CD4-positive, alpha-beta T cell treated with Interleukin-21 for 1 hour (primary cell): Measurements from ENCODE around the gene IWS1.
"Not testable (repeated sequence)": the region's sequence is repeated elsewhere in the genome, so short reads cannot be mapped to it uniquely, and the experiment has no call there.

Experiments used
- DNase-seq: peaks from one replicate; pipeline ENCODE4 v3.0.0-alpha.2; 2020

The IWS1 gene

DNA sequence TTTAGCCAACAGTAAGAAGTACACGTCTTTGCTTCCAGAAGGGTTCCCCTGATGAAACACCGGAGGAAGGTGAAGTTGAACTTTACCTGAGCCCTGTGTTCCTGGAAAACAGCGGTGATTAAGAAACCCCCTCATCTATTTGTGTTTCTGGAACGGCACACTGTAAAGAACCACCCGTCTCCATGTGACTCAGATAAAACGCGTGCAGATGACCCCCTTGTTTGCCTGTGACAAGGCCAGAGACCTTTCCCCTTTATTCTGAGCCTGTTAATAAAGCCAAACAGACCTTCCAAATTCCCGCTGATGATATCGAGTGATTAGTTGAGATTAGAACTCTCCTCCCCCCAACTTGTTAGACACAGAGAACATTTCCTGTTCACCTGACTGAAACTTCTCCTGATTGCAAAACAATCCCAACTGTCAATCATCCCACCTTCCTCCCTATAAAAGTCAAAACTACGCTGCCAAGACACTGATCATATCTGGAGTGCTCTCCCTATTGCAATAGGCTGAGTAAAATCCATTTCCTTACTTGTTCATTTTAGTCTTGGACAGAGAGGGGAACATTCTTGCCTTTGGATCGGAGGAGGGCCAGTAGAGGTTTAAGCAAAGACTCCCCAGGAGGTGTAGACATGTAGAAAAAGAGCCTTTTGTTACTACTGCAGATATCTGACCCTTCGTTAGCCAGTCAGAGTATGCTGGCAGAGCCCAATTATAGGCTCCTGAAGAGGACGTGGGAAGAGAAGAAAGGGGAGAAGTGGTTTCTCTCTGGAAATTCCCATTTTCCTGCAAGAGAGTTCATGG is 914 bp upstream of the IWS1 start:
- DNase-seq = no peak

GRCh38 chr2:127525691-127526131 is 578 bp downstream of the IWS1 start:
- DNase-seq = peak; percentile 20

DNA sequence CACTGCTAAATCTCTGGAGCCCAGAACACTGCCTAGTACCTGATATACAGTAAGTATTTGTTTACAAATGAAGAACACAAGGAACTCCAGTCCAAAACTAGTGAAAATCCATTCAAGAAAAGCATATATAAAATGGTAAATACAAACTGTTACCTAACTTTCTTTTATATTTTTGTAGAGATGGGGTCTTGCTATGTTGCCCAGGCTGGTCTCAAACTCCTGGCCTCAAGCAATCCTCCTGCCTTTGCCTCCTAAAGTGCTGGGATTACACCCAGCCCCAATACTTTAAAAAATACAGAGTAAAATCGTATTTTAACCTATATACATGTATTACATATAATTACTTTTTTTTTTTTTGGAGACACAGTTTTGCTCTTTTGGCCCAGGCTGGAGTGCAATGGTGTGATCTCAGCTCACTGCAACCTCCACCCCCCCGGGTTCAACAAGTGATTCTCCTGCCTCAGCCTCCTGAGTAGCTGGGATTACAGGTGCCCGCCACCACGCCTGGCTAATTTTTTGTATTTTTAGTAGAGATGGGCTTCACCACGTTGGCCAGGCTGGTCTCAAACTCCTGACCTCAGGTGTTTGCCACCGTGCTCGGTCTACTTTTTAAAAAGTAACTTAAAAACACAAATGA is 2.0 kb downstream of the IWS1 start:
- DNase-seq = not testable (repeated sequence)

GRCh38 chr2:127523269-127523939 is 2.9 kb downstream of the IWS1 start:
- DNase-seq = peak; percentile 4

- DNase-seq = no peak
Measured at GRCh38 chr2:127520424-127520823, 5.9 kb downstream of the IWS1 start.

DNA sequence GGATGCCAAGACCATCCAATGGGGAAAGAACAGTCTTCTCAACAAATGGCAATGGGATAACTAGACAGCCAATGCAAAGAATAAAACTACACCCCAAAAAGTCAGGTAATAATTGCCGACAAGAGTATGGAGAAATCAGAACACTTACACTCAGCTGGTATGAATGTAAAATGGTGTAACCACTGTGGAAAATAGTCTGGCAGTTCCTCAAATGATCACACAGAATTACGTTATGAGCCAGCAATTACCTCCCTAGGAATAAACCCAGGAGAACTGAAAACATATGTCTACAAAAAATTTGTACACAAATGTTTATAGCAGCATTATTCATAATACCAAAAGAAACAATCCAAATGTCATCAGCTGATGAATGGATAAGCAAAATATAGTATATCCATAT is 8.8 kb downstream of the IWS1 start:
- DNase-seq = no peak

DNA sequence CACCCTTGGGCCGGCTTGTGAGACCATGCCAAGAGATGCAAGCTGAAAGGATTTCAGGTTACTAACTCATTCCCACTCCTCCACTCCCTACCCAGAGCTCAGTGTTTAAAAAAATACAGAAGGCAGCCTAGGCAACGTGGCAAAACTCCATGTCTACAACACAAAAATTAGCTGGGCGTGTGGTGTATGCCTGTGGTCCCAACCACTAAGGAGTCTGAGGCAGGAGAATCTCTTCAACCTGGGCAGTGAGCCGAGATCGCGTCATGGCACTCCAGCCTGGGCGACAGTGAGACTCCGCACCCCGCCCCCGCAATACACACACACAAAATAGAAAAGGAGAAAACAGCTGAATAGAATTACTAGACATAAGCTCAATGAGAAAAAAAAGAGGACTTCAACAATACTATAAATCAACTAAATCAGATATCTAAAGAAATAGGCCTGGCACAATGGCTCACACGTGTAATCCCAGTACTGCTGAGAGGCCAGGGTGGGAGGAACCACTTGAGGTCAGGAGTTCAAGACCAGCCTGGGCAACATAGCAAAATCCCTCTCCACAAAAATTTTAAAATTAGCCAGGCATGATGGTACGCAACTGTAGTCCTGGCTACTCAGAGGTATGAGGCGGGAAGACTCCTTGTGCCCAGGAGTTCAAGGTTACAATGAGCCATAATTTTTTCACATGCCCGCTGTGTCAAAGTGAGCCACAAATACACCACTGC is 10.1 kb downstream of the IWS1 start:
- no peak for DNase-seq

DNA sequence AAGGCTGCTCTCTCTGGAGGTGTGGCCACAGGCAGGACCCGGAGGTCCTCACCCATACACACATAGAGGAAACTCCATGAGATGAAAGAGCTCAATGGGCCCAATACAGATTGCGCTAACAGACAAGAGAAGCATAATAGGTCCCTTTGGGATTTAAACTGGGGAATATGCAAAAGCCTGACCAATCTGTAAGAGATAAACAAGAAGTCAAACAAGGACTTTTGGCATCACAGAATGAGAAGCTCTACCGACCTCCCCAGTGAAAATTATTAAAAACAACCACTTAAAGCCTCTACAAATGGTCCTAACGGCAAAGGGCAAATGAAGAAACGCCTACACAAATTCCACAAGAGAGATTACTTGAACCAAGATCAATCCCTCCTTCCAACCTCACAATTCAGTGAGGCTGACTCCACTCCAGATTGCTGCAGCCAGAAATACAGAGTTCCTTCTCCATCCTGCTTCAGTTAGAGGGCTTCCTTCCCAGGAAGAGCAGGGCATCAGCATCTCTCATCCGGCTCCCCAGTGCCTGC is 10.8 kb downstream of the IWS1 start:
- no peak for DNase-seq

DNA sequence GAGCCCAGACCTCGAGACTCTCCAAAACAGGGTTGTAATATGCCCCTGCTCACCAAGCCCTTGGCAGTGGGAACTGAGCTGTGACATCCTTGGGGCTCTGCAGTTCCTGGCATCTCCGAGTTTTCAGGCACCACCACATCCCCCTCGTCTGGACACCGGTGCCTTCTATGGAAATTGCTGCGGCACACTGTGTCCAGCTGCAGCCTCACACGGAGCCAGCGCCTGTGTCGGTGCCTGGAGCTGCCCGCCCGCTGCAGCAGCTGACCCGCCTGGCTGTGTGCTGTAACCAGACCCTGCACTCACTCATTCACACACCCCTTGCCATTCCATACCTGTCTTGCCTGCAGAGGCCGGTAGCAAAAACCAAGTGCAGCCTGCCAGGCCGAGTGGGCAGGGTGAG is 11.8 kb downstream of the IWS1 start:
- DNase-seq = no peak

DNA sequence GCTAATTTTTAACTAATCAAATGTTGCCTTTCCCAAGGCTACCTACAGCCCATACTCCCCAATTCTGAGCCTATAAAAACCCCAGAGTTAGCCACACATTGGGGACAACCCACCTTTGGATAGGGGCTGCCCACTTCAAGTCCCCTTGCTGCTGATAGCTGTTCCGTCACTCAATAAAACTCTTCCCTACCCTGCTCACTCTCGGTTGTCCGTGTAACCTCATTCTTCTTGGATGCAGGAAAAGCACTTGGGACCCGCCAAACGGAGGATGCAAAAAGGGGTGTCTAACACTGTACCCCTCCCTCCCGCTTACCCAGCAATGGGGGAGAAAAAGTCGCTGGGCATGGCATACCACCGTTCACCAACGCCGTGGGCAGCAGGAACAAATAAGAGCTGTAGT is 12.2 kb downstream of the IWS1 start:
- DNase-seq = no peak

DNA sequence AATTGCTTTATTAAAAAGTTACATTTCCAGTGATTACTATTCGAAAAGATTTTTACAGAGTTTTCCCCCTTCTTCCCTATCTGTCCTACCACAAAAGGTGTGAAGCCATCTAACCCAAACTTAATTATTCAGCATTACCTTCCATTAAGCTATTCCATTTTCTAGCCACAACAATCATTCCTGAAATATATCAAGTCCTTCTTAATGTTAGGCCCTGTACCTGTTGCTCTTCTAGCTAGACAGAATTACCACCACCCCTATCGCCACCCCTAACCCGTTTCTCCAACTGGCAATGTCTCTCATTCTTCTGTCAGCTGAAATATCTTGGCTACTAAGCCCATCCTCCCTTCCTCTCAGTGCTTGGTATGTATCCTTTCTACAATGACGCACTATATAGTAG is 13.9 kb downstream of the IWS1 start:
- no peak for DNase-seq

DNA sequence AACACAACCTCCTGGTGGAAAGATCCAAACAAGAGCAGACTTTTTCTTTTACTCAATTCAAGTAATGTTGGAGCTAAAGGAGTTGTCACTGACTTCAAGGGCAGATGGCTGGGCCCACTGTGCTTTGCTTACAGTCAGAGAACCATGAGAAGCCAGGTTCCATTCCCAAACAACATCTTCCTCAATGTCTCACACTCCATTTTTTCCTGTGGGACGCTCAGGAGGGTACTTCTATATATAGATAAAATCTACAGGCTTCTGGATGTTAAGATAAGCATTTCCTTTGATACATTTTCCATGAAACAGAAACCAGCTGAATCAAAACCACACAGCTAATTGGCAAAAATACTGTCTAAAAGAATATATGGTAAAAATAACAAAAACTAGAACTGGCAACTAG is 14.4 kb downstream of the IWS1 start:
- DNase-seq = no peak

DNA sequence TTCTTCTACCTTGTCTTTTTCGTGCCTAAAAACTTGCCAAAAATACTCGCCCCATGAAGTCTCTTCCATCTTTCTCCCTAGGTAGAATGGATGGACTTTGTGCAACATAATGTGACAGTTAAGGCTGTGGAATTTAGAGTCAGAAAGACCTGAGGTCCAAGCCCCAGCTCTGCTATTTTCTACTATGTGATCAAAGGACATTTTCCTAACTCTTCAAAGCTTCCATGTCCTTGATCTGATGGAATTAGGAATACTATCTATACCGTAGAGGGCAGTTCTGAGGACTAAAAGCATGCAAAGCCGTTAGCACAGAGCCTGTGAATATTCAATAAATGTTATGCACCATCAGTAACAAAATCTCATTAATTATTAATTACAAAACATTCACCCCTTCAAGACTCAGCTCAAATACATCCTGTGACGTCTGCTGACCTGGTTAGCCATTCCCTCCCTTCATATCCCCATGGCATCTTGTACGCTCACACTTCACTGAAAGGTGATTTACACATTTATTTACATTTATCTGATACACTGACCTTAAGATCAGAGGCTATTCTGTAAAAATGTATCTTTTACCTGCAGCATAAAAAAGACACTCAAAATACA is 15.1 kb downstream of the IWS1 start:
- DNase-seq = no peak

DNA sequence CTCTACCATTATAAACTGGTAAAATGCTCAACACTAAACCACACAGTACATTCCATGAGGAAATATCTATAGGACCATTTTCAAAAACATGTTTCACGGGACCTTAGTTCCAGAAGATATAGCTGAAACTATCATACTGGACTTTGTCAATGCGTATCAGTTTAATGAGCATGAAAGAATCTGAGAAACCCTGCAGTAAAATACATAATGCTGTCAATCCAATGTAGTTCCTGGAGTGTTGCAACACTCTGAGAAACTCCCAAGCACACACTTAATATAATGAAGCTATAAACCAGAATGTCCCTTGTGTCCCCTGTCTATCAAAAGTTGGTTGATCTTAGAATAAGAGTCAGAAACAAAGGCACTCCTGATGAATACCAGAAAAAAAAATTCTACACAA is 16.2 kb downstream of the IWS1 start:
- no peak for DNase-seq

- DNase-seq = no peak
Measured at GRCh38 chr2:127508631-127509034, 17.7 kb downstream of the IWS1 start.

DNA sequence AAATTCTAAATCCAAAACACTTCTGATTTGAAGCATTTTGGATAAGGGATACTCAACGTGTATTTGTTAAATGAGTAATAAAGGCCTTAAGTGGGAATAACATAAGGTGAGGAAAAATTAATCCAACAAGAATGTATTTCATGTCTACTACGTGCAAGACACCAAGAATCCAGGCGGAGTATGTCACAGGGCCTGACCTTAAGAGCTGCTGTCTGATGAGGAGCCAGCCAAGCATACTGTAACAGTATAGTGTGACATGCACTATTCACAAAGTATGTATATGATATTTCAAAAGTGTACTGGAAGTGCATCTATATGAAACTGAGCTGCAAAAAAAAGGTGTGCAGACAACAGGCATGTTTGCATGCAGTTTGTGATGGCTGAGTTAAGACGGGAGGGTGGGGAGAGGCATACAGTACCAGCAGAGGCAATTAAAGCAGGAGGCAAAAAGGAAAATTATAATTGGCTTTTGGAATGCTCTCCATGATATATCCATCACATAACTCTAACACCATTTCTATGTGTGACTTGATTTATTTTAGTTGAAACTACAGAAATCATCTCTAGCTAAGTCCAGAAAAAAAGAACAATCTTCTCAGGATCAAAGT is 18.2 kb downstream of the IWS1 start:
- no peak for DNase-seq

DNA sequence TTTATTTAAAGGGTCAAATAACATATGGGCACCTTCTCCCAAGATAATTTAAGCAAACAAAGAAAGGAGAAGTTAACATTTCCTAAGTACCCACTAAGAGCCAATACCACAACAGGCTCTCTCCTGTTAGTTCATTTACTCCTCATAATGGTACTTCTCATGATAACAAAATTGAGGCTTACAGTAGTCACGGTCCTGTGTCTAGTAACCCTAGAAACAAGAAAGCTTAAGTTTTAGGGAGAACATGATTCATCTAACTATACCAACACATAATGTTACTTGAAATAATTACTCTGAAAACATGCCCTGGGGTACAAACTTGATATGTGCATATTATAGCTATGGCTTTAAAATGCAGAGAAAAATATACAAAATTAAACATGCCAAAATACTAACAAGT is 19.8 kb downstream of the IWS1 start:
- no peak for DNase-seq

GRCh38 chr2:127504552-127505430 is 21.5 kb downstream of the IWS1 start:
- no peak for DNase-seq

- DNase-seq = no peak
Measured at GRCh38 chr2:127503491-127503890, 22.8 kb downstream of the IWS1 start.

- no peak for DNase-seq
Measured at GRCh38 chr2:127498386-127498785, 27.9 kb downstream of the IWS1 start.

DNA sequence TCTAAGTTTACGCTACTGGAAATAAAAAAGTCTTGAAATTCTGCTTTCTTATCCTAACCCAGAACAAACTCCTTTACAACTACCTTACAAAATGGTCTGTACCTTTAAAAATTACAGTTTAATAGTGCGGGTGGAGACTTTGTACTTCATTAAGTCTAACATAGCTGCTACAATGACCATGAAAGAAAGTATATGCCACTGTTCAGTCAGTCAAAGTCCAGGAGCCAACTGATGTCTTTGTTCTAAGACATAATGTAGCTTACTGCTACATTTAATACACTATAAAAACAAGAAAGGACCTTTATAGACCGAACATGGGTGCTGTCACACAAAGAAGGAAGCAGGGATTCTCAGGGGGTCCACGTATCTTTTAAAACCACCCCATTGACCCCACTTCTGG is 36.0 kb downstream of the IWS1 start:
- DNase-seq = no peak
